Measurements from ENCODE around the gene SLC45A1. TPM values are rescaled to one million over a fixed set of nuclear protein-coding genes. Genes with fewer than 3 reads are reported as not detected.
A peak's percentile ranks its signal among the peaks of the same experiment; 100 is the strongest.

The SLC45A1 gene
- total RNA-seq, 1 experiment from 2014 or later = not detected

DNA sequence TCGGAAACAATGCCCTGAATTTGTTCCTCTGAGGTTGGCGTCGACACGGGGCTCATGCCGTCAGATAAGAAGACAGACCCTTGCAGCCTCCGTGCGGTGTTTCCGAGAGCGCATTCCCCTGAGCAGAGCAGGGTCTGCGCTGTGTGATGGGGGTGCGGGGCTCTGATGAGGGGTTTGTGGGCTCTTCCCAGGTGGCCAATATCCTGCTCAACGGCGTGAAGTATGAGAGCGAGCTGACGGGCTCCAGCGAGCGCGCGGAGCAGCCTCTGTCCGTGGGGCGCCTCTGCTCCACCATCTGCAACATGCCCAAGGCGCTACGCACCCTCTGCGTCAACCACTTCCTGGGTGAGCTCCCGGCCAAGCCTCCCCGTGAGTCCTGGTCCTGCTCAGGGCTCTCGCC lies 17.3 kb downstream of the SLC45A1 start:
- no peak for DNase-seq (ENCODE audit: low spot score)

DNA sequence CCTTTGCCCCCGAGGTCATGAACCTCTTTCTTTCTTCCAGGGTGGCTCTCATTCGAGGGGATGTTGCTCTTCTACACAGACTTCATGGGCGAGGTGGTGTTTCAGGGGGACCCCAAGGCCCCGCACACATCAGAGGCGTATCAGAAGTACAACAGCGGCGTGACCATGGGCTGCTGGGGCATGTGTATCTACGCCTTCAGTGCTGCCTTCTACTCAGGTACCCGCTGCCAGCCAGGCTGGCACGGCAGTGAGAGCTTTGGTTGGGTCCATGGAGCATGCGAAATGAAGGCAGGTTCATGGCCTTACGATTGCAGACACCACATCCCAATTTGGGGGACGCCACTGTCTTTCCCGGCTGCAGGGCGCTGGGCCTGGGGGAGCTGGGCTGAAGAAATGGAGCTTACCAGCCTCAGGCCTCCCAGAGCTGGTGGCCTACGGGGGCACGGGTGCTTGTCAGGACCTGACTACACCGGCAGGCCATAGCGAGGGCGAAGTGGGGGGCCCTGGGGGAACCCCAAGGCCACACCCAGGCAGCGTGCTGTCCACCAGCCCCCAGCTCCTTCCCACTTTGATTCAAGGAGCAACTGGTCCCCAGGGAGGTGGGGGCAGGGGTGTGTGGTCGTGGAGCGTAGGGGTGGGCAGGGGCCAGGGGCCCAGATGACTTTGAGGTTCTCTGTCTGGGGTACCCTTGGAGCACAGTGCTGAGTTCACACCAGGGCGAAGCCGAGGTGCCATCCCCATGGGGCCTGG lies 20.0 kb downstream of the SLC45A1 start:
- DNase-seq (ENCODE audit: low spot score) = no peak

DNA sequence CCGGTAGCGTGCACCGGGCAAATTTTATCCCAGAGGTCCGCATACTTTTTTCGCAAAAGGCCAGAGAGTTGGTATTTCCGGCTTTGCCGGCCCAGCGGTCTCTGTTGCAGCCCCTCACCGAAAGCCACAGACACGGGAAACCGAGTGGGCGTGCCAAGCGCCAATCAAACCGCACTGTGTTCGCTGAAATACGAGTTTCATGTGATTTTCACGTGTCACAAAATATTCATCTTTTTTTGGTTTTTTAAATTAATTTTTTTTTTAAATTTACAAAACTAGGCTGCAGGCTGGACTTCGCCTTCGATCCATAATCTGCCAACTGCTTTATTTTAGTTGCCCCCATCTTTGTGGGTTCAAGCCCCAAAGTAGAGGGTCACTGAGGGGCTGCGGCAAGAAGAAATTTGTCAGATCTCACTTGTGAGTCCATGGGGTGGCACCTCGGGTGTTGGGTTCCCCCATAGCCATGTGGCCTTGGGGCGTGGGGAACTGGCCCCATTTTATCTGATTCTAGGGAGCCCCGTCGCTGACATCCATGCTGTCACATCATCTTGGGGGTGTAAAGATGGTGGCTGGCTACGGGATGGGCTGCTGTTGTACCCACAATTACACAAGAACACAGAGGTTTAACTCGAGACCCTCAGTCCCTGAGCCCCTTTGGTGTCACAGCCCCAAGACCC lies 20.8 kb downstream of the SLC45A1 start:
- no peak for DNase-seq (ENCODE audit: low spot score)

DNA sequence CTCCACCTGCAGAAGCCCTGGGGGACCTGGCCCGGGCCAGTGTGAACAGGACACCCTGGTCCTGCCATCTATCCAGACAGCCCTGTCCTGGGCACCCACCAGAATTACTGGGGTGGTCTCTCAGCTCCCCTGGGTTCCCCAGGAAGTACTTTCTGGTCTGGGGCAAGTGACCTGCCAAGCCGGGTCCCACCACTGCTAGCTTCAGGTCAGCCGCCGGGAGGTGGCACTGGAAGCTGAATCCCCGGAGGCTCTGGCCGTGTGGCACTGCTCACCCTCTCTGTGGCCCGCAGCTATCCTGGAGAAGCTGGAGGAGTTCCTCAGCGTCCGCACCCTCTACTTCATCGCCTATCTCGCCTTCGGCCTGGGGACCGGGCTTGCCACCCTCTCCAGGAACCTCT lies 21.3 kb downstream of the SLC45A1 start:
- DNase-seq (ENCODE audit: low spot score) = no peak

DNA sequence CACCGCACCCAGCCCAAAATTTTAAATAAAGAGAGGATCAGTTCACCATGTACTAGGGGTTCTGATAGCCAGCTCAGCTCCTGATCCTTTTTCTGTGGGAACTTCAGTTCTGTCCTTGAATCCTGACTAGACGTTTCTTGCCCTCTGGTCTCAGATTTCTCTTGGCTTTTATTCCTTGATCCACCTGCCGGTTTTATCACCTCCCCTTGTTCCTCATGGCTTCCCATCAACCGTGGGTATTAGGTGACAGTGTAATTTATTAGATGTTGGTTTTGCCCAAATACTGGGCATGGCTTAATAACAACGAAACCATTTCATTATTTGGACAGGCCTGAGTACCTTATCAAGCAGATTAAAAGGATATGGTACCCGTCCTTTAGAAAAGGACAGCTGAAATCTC lies 22.5 kb downstream of the SLC45A1 start:
- DNase-seq (ENCODE audit: low spot score) = no peak

DNA sequence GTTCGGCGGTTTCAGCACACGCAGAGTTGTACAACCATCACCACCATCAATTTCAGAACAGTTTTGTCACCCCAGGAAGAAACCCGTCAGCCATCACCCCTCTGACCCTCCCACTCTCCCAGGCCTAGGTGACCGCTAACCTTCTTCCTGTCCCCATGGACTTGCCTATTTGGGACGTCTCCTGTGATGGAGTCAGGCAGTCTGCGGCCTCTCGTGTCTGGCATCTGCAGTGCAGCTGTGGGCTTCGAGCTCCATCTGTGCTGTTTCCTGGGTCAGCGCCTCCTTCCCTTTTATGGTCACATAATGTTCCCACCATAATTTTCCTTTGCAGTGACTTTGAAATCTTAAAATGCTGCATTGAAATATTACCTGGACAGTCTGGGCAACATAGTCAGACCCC lies 24.4 kb downstream of the SLC45A1 start:
- no peak for DNase-seq (ENCODE audit: low spot score)

DNA sequence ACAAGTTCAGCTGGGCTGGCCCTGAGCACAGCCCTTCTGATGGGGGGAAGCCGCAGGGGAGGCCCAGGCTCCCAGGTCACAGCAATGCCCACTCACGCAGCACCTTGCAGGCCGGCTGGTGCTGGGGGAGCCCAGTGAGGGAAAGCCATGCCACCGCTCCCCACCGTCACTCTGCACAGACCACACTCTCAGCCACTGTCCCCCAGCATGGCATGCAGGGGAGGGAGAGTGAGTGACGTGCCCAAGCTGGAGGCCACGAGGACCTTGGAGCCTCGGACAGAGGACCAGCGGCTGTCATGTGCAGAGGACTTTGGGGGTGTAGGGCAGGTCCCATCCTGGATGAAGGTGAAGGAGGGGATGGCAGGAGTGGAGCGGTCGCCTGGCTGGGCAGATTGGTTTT lies 25.1 kb downstream of the SLC45A1 start:
- DNase-seq (ENCODE audit: low spot score) = no peak

DNA sequence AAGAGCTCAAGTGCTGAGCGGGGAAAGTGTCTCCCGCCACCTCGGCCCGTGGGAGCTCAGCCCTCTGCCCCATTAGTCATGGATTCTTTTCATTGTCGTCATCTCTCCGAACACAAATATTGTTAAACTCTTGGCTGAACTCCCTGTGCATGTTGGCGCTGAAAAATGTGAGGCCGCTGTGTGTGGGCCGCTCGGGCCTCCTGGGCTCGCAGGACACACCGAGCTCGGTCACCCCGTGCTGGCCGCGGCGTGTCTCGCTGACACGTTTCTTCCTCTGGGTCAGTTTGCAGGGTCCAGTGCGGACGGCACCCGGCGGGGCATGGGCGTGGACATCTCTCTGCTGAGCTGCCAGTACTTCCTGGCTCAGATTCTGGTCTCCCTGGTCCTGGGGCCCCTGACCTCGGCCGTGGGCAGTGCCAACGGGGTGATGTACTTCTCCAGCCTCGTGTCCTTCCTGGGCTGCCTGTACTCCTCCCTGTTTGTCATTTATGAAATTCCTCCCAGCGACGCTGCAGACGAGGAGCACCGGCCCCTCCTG lies 25.6 kb downstream of the SLC45A1 start:
- DNase-seq (ENCODE audit: low spot score) = peak; percentile 69

DNA sequence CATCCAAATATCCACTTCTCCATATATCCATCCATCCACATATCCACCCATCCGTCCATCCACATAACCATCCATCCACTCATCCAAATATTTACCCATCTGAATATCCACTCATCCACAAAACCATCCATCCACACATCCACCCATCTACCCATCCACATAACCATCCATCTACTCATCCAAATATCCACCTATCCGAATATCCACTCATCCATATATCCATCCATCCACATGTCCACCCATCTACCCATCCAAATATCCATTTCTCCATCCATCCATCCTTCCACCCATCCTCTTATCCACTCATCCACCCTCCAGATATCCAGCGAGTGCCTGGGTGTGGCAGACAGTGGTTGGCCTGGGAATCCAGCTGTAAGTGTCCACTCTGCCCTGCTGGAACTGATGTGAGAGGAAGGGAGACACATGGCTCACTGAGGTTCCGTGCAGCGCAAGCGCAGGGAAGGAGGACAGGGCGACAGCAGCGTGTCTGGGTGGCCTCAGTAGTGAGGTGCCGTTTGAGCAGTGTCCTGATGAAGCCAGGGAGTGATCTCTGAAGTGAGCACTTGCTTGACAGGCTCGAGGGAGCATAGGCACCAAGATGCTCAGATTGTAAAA lies 27.1 kb downstream of the SLC45A1 start:
- no peak for DNase-seq (ENCODE audit: low spot score)

DNA sequence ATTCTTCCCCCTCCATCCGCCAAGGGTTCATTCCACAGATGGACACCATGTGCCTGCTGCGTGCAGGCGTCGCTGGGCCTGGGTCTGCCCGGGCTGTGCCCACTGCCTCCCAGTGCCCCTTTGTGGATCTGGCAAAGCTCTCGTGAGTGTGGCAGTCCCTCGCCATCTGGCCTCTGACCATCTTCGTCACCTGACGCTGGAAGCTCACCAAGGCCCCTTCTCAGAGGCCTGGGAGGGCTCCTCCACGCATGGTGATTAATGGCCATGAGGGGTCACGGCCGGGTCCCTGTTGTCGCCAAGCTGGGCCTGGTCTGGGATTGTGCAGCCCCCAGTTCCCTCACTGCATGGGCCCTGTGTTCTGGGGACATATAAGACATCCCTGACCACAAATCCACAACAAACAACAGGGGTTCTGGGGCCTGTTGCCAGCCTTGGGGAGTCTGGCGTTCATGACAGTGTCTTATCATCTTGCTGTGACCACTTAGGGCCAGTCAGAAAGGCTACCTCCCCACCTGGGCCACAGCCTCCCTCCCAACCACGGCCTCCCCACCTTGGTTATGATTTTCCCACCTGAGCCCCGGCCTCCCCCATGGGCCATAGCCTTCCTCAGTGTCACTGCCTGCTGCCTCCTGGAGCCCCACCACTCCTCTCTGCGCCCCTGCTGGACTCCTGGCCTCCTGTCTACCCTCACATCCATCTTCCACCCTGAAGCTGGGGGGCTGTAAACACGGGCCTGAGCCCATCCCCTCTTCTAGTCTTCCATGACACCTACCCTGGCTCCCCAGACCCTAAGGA lies 27.9 kb downstream of the SLC45A1 start:
- no peak for DNase-seq (ENCODE audit: low spot score)

DNA sequence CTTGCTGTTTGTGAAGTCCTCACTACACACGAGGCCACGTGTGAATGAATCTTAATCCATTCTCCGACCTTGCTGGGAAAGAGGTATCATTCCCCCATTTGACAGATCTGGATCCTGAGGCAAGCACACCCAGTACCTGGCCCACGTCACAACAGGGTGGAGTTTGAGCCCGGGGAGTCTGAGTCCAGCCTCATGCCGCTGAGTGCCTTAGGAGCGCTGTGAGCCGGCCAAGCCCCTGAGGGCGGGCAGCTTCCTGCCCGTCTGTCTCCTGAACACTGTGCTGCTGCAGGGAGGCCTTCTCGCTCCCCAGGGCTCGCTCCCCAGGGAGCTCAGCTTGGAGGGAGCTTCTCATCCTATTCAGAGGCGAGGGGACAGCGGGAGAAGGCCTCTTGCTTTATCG lies 29.7 kb downstream of the SLC45A1 start:
- DNase-seq (ENCODE audit: low spot score) = no peak

DNA sequence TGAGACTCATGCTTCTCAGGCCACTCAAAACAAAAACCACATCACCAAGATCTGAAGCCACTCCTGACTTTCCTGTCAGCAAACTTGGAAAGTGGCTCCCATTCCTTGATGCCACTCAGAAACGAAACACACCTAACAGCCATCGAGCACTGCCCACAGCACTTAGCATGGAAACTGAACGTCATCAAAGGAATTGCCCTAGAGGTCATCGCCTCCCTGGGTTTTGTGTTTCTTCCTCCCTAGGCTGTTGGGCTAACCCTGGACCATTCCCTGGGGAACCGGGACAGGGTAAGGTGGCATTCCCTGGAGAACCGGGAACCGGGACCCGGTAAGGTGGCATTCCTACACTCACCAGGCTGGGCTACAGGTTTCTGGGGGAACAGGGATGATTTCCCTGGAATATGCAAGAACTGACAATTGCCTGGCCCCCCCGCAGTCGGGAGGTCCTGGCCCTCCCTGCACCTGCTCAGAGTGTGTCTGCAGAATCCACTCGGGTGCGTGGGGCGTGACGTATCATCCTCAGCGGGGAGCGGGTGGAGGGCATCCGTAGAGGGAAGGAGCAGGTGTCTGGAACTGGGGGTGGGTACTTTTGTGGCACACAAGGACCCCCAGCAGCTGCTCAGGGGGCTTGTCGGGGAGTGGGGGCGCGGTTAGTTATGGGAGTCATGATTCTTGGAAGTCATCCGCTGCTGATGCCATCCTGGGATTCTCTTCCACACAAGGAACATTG lies 30.3 kb downstream of the SLC45A1 start:
- no peak for DNase-seq (ENCODE audit: low spot score)

DNA sequence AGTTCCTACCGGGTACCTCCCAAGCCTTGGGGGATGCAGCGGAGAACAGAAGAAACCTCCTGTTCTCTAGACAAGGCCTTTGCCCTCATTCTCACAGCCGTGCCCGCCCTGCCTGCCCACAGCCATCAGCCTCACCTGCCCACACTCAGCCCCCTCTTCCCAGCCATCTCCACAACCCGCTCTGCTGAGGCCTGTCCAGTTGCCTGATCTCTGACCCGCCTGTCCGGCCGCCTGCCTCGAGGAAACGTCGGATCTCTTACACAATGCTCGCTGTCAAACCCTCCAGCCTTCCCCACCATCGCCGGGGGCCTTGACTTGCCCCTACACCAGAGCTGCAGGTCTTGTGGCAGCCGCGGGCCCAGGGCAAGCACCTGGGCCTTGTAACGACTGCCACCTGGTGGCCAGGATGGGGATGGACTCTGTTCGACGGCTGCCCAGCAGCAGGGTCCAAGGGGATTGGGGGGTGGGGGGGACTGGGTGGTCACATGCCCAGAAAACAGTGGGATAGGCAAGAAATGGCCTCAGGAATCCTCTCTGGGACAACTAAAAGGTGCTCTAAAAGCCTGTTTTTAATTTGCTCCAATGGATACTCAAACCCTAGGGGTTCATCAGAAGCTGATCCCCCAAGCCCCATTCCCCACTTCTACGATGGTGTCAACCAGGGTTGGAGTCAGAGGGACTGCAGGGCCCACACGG lies 31.0 kb downstream of the SLC45A1 start:
- DNase-seq (ENCODE audit: low spot score) = peak; percentile 67

DNA sequence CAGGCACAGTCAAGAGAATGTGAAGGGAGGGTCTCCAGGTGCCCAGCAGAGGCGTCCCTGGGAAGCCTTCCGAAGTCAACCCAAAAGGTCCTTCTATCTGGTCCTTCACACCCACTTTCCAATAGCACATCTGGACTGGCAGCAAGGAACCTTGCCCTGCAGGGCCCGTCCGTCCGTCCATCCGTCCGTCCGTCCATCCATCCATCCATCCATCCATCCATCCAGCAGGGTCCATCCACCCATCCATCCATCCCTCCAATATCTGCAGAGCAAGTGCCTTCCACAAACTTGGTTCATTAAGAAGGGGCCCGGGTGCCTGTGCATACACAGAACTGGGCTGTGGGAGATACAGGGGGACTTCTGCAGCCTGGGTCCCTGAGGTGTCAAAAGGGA lies 31.6 kb downstream of the SLC45A1 start:
- no peak for DNase-seq (ENCODE audit: low spot score)

DNA sequence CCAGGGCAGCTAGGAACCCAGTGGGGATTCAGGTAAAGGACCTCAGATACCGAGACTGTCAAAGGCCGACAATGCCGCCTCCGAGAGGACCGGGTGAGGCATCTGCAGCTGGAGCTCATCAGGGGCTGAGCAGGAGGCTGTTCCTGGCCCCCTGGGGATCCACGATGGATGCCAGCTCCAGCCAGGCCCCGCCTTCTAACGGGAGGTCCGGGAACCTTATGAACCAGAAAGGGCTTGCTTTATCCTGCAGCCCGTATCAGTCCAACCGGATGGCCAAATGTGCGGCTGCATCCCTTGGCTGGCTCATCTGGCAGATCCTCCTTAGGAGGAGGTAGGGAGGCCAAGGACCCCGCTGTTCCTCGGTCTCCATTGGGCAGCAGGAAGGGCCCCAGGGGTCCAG lies 32.0 kb downstream of the SLC45A1 start:
- no peak for DNase-seq (ENCODE audit: low spot score)

DNA sequence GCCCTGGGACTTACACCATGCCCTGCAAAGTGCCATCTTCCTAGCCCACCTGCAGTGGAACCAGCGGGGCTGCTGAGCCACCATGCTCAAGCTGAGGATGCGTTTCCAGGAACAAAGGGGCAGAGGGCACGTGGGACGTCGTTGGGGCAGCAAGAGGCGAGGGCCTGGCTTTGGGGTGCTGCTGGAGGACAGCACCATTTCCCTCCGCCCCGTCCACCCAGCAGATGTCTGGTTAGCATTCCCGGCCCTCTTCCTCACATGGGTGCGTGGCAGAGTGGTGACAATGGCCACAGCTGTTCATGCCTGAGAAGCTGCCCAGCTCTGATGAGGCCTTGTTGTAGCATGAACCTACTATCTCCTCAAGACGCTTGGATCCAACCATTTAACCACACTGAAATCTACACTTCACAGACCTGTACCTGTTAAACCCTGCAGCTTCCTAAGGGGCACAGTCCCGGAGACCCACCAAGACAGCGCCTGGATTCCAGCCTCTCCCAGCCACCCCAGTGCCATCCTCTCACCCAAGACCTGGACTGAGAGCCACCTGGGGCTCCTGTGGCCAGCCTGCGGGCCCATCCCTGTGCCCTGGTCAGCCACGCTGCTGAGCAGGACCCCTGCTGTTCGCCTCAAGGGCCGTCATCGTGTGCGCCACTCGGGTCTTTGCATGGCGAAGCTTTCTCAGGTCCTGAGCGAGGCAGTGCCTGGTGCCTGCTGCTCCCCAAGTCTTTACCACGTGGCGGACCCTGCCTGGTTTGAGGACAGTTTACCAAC lies 33.2 kb downstream of the SLC45A1 start:
- no peak for DNase-seq (ENCODE audit: low spot score)

DNA sequence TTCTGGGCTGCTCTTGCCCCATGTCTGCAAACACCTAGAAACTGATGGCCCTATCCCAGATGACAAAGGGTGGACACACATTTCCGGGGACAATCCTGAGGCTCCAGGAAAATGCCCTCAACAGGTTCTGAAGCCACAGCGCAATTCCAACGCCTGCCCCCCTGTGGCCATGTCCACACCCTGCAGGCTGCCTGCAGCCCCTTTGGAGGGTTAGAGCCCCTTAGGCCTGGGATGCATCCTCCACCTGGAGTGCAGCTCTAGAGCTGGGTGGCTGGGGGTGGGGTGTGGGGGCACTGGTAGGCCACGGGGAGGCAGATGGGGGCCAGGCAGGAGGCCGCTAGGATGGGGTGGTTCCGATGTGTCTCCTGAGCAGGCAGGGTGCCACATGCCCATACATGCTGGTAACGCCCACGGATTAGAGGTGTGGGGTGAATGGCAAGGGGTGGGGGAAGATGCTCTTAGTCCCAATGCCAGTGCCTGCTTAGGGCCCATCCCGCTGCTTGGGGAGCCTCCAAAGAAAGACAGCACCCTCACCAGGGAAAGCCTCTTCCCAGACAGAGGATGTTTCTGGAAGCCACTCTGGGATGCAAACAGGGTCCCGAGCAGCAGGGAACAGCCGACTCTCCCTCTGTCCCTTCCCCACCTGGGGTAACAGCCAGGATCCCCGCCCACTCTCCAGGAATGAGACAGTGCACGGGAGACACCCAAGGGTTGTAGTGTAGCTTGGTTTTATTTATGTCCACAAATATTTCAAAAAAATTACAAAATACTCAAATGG lies 34.0 kb downstream of the SLC45A1 start:
- DNase-seq (ENCODE audit: low spot score) = peak; percentile 40

DNA sequence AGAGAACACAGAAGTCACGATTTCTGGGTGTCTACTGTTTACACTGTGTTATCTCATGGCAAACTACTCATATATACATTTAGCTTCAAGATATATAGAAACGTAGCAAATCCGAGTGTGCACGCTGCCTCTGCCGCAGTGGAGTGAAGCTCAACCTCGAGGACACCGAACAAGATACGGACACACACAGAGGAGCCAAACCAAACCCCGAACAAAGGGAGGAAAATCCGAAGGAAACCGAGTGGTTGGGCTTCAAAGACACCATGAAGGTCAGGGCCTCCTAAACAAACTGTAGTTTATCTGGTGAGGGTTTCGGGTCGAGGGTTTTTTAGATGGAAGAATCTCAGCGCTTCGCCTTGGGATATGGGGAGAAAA lies 34.5 kb downstream of the SLC45A1 start:
- no peak for DNase-seq (ENCODE audit: low spot score)

Data from HT-29 (cell line).